Upper lobe of left lung (tissue), 4 donors: ENCODE measurements around the gene PPP1R26.

ENCODE experiments used
- CTCF ChIP-seq, 6 experiments: fragments of 450-650 bp in 4 of 6; fragments of 200-600 bp in 2 of 6; sonication (generic) in 2 of 6; IDR thresholded peaks; one replicate each; pipeline ENCODE4 v1.5.1; 2016 to 2019; ENCODE audit warnings: antibody characterized with exemption in 6 of 6
- EP300 ChIP-seq, 4 donors: sonication (generic); formaldehyde crosslinking; IDR thresholded peaks; one replicate each; pipeline ENCODE4 v1.5.1; 2017; ENCODE audit warnings: antibody characterized with exemption in 4 of 4, control low read depth in 2 of 4
- POLR2A ChIP-seq, 4 donors: fragments of 450-650 bp; IDR thresholded peaks; one replicate each; pipeline ENCODE4 v1.5.1; 2016 to 2017; ENCODE audit warnings: antibody characterized with exemption in 4 of 4, mild to moderate bottlenecking in 2 of 4
- POLR2AphosphoS5 ChIP-seq, 2 donors: sonication (generic); formaldehyde crosslinking; IDR thresholded peaks; one replicate each; pipeline ENCODE4 v1.5.1; 2017; ENCODE audit warnings: antibody characterized with exemption in 2 of 2

- TF ChIP-seq CTCF (IDR thresholded peaks at IDR 0.05) (no peak), EP300 (IDR thresholded peaks at IDR 0.05) (no peak), POLR2A (IDR thresholded peaks at IDR 0.05) (no peak), POLR2AphosphoS5 (IDR thresholded peaks at IDR 0.05) (no peak)
Observed at GRCh38 chr9:135442075-135442474, 37.5 kb upstream of the PPP1R26 start.
